SHP77 (cell line): ENCODE results near the gene ITGAV.

Experiments used
- DNase-seq, 2 experiments: peaks; one replicate each; lab custom pipeline; 2025; lab: John Stamatoyannopoulos, UW

The ITGAV gene

GRCh38 chr2:186612555-186613440 is 22.9 kb downstream of the ITGAV start:
- DNase-seq = no peak

GRCh38 chr2:186614373-186614772 is 24.5 kb downstream of the ITGAV start:
- no peak for DNase-seq

GRCh38 chr2:186617148-186617547 is 27.3 kb downstream of the ITGAV start:
- DNase-seq = no peak

GRCh38 chr2:186617771-186618170 is 27.9 kb downstream of the ITGAV start:
- DNase-seq = no peak

- no peak for DNase-seq
These were observed 28.8 kb downstream of the ITGAV start for GRCh38 chr2:186618696-186619095.

- DNase-seq = no peak
These were observed 33.2 kb downstream of the ITGAV start for GRCh38 chr2:186623084-186623483.

GRCh38 chr2:186624276-186624675 is 34.4 kb downstream of the ITGAV start:
- no peak for DNase-seq

GRCh38 chr2:186629250-186629996 is 39.6 kb downstream of the ITGAV start:
- DNase-seq = no peak

- no peak for DNase-seq
These were observed 42.6 kb downstream of the ITGAV start for GRCh38 chr2:186632417-186632816.

GRCh38 chr2:186634701-186635100 is 44.8 kb downstream of the ITGAV start:
- no peak for DNase-seq

- no peak for DNase-seq
These were observed 47.1 kb downstream of the ITGAV start for GRCh38 chr2:186636800-186637496.

- DNase-seq = no peak
These were observed 47.6 kb downstream of the ITGAV start for GRCh38 chr2:186637497-186637800.

GRCh38 chr2:186639939-186640338 is 50.1 kb downstream of the ITGAV start:
- DNase-seq = no peak

GRCh38 chr2:186641132-186641806 is 51.4 kb downstream of the ITGAV start:
- no peak for DNase-seq

GRCh38 chr2:186641807-186642321 is 52.0 kb downstream of the ITGAV start:
- DNase-seq = peak; percentile 17 to 56

- no peak for DNase-seq
These were observed 54.9 kb downstream of the ITGAV start for GRCh38 chr2:186644791-186645190.

- DNase-seq = no peak
These were observed 56.1 kb downstream of the ITGAV start for GRCh38 chr2:186645999-186646398.

GRCh38 chr2:186648130-186648529 is 58.3 kb downstream of the ITGAV start:
- DNase-seq = no peak

- no peak for DNase-seq
These were observed 63.7 kb downstream of the ITGAV start for GRCh38 chr2:186653511-186653910.

- DNase-seq = no peak
These were observed 69.5 kb downstream of the ITGAV start for GRCh38 chr2:186659383-186659782.

- no peak for DNase-seq
These were observed 74.7 kb downstream of the ITGAV start for GRCh38 chr2:186664385-186665043.
